ENCODE results near the gene MSL1. TPM values are rescaled to one million over a fixed set of nuclear protein-coding genes. Genes with fewer than 3 reads are reported as not detected.

The MSL1 gene
- total RNA-seq, 1 donor = 64.1 TPM

- H3K4me3 ChIP-seq (ENCODE audit: low read depth, low read length) = peak overlapping the region; percentile 96
- no peak for TF ChIP-seq CTCF (IDR thresholded peaks at IDR 0.05; ENCODE audit: insufficient read depth, low read length)
- peak; percentile 55 for DNase-seq (ENCODE audit: low read depth)
These were observed 1.4 kb downstream of the MSL1 start for GRCh38 chr17:40122999-40123810.

DNA sequence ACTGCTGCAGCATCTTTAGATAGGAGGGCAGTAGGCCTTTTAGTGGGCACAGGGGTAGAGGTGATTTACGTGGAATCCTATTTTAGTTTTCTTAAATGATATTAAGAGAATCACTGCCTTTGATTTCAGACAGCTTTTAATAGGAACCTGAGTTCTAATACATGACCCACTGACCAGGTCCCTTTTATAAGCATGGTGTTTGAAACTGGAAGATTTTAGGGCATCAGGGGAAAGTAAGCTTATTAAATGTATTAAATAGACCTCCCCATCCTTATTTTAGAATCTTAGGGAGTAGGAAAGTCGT, 2.0 kb downstream of the MSL1 start:
- H3K4me3 ChIP-seq (ENCODE audit: low read depth, low read length) = peak overlapping the region; percentile 96
- DNase-seq (ENCODE audit: low read depth) = no peak
- no peak for TF ChIP-seq CTCF (IDR thresholded peaks at IDR 0.05; ENCODE audit: insufficient read depth, low read length)

DNA sequence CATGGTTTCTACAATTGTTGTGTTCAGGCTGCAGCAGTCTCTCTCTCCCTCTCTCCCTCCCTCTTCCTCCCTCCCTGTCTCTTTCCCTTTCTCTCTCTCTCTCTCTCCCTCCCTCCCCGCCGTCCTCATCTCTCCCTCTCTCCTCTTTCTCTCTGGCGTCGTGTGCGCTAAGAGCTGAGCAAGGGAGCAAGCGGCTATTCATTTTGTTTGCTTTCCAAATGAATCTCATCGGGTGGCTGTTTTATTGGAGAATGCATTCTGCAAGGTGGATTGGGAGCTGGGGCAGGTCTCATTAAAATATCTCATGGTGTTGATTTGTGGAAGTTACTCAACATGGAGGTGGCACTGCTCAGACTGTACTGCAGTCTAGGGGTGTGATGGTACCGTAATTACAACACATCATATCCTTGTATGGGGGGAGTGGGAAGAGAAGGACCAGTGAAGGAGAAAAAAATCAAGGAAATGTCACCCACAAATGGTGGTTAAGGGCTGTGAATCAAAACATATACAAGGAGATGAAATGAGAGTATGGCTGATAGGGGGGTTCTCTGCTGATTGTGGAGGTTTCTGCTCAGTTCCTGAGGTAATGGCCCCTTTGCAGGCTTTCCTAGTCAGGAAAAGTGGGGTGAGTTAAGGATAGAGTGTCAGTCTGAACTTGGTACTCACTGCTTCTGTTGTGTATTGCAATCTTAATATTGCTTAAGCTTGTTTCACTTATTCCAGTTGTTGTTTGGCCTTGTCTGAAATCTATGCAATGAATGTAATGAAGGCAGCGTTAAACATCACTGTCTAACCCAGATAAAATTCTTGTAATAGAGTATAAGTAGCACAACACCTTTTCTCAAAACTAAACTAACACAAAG, 2.7 kb downstream of the MSL1 start:
- DNase-seq (ENCODE audit: low read depth) = peak; percentile 55
- peak overlapping the region; percentile 96 for H3K4me3 ChIP-seq (ENCODE audit: low read depth, low read length)
- TF ChIP-seq CTCF (IDR thresholded peaks at IDR 0.05; ENCODE audit: insufficient read depth, low read length) = no peak

- TF ChIP-seq CTCF (IDR thresholded peaks at IDR 0.05; ENCODE audit: insufficient read depth, low read length) = no peak
- no peak overlapping the region for H3K4me3 ChIP-seq (ENCODE audit: low read depth, low read length)
- no peak for DNase-seq (ENCODE audit: low read depth)
These were observed 7.7 kb downstream of the MSL1 start for GRCh38 chr17:40129498-40129897.

DNA sequence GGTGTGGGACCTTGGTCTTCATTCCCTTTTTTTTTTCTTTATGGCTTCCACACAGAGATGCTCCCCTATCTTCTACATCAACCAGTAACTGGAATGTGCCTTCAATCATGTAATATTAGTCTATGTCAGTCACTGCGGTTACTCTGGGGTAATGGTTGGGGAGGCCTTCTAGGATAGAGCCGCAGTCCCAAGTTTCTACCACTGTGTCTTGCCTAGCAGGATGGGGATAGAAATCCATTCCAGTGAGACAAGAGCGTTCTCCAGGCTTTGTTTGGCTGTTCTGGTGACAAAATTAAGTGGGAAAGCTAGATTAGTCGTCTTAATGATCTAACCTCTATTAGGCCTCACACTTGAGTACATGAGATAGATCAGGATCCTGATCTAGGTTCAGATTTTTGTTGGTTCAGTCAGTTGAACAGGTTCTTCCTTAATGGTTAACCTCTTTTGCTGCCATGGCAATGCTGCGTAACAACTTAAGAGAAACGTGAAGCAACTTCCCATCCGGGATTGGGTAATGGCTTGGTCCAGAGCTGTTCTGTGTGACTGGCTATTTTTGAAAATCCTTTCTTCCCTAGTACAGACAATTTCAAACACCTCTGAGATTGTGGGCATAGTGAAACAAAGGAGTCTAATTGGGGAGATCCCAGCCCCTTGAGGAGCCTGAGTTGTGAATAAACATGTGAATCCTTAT, 8.7 kb downstream of the MSL1 start:
- no peak overlapping the region for H3K4me3 ChIP-seq (ENCODE audit: low read depth, low read length)
- TF ChIP-seq CTCF (IDR thresholded peaks at IDR 0.05; ENCODE audit: insufficient read depth, low read length) = no peak
- DNase-seq (ENCODE audit: low read depth) = no peak

- no peak overlapping the region for H3K4me3 ChIP-seq (ENCODE audit: low read depth, low read length)
- DNase-seq (ENCODE audit: low read depth) = no peak
- no peak for TF ChIP-seq CTCF (IDR thresholded peaks at IDR 0.05; ENCODE audit: insufficient read depth, low read length)
These were observed 12.4 kb downstream of the MSL1 start for GRCh38 chr17:40134184-40134583.
